Gastrocnemius medialis (tissue), 4 donors: Measurements from ENCODE around the gene RBBP6. TPM values are rescaled to one million over a fixed set of nuclear protein-coding genes. Genes with fewer than 3 reads are reported as not detected.
"Not testable (repeated sequence)": the region's sequence is repeated elsewhere in the genome, so short reads cannot be mapped to it uniquely, and the experiment has no call there.

Experiments used
- ATAC-seq, 2 donors: fragments of 150-250 bp; one replicate each; pipeline ENCODE4 v1.9.1; 2016
- DNase-seq, 2 donors: peaks; one replicate each; pipeline ENCODE4 v3.0.0-alpha.2; 2019
- H3K27ac ChIP-seq, 4 donors: fragments of 200-600 bp; sonication (generic); 1 replicate in 1 of 4; 2 replicates in 3 of 4; pipeline ENCODE4 v1.5.1; 2016 to 2018; ENCODE audit warnings: mild to moderate bottlenecking in 2 of 4, moderate library complexity in 1 of 4
- H3K27me3 ChIP-seq, 3 donors: fragments of 200-600 bp; sonication (generic) in 2 of 3; 1 replicate in 1 of 3; 2 replicates in 2 of 3; pipeline versions ENCODE4 v1.5.1 to v1.6.0; 2016 to 2019; ENCODE audit warnings: mild to moderate bottlenecking in 1 of 3, moderate library complexity in 1 of 3
- H3K36me3 ChIP-seq, 2 donors: fragments of 200-600 bp; sonication (generic) in 1 of 2; one replicate each; pipeline ENCODE4 v1.5.1; 2017 to 2018
- H3K4me1 ChIP-seq, 2 donors: fragments of 200-600 bp; sonication (generic) in 1 of 2; one replicate each; pipeline ENCODE4 v1.5.1; 2016 to 2017; ENCODE audit warnings: mild to moderate bottlenecking in 2 of 2
- H3K4me3 ChIP-seq, 4 donors: fragments of 200-600 bp; sonication (generic) in 3 of 4; 1 replicate in 1 of 4; 2 replicates in 3 of 4; pipeline ENCODE4 v1.5.1; 2016 to 2019; ENCODE audit warnings: mild to moderate bottlenecking in 2 of 4
- H3K9me3 ChIP-seq, 3 donors: fragments of 200-600 bp; sonication (generic) in 2 of 3; 1 replicate in 1 of 3; 2 replicates in 2 of 3; pipeline ENCODE4 v1.5.1; 2016 to 2019
- CTCF ChIP-seq, 5 experiments: fragments of 450-650 bp in 3 of 5; fragments of 200-600 bp in 2 of 5; sonication (generic) in 2 of 5; IDR thresholded peaks in 4 of 5; conservative IDR thresholded peaks in 1 of 5; 1 replicate in 4 of 5; 2 replicates in 1 of 5; pipeline ENCODE4 v1.5.1; 2016 to 2019; ENCODE audit warnings: antibody characterized with exemption in 5 of 5, mild to moderate bottlenecking in 3 of 5, moderate library complexity in 3 of 5
- POLR2A ChIP-seq, 2 donors: fragments of 450-650 bp; IDR thresholded peaks; one replicate each; pipeline ENCODE4 v1.6.1; 2017; ENCODE audit warnings: antibody characterized with exemption in 2 of 2, mild to moderate bottlenecking in 2 of 2, moderate library complexity in 2 of 2
- in situ Hi-C, 4 donors: fragments of 200-750 bp; cut with MboI; loops; one replicate each; pipeline versions ENCODE4 v1.15.0 to v1.8.0; 2017; ENCODE audit warnings: low sequenced_read_pairs in 4 of 4
- intact Hi-C: fragments of 100-400 bp; cut with DNase I; formaldehyde crosslinking; loops from one replicate; pipeline ENCODE4 v1.15.1; 2023; ENCODE audit warnings: low total_unique reads
- total RNA-seq, 4 donors: library from RNA; depleted of rRNA; stranded (reverse); fragments of >200 nt; gene quantifications; one replicate each; pipeline versions ENCODE4 v1.1.0 to v1.2.3, GENCODE V29; 2016

The RBBP6 gene
- total RNA-seq, 4 donors from 2014 or later: 33.3 to 57.1 (median 47.8) TPM

GRCh38 chr16:24571096-24571495 is 31.7 kb downstream of the RBBP6 start:
- Histone ChIP-seq H3K27ac (no peak overlapping the region), H3K4me1 (no peaks in the 10 kb centered on the region), H3K27me3 (no peaks in the 10 kb centered on the region), H3K4me3 (no peak overlapping the region), H3K36me3 (peaks cover 17 to 62% of the 10 kb centered on the region in 2 donors), H3K9me3 (no peaks in the 10 kb centered on the region)
- DNase-seq (no peak), ATAC-seq (no peak)
- in situ Hi-C loops: loop anchor here in 3 of 4 donors (25.0 kb wide), 3 partner anchors 241 to 391 kb away; no protein-coding TSS in a partner anchor
- intact Hi-C loops: no loop called here
- no peak for TF ChIP-seq CTCF (IDR thresholded peaks at IDR 0.05 in 4 of 5, conservative IDR thresholded peaks at IDR 0.05 in 1 of 5)
- TF ChIP-seq POLR2A (IDR thresholded peaks at IDR 0.05): no peak

- Histone ChIP-seq H3K27ac (no peak overlapping the region), H3K4me3 (no peak overlapping the region), H3K36me3 (peaks cover 15 to 52% of the 10 kb centered on the region in 2 donors), H3K9me3 (no peaks in the 10 kb centered on the region), H3K4me1 (no peaks in the 10 kb centered on the region), H3K27me3 (no peaks in the 10 kb centered on the region)
- DNase-seq: no peak
- TF ChIP-seq CTCF (IDR thresholded peaks at IDR 0.05 in 4 of 5, conservative IDR thresholded peaks at IDR 0.05 in 1 of 5) (no peak), POLR2A (IDR thresholded peaks at IDR 0.05) (no peak)
- ATAC-seq: no peak
- in situ Hi-C loops (loop anchor here in 3 of 4 donors (25.0 kb wide), 3 partner anchors 240 to 390 kb away; no protein-coding TSS in a partner anchor), intact Hi-C loops (no loop called here)
These were observed 32.7 kb downstream of the RBBP6 start for GRCh38 chr16:24572069-24572468.

GRCh38 chr16:24573141-24573540 is 33.8 kb downstream of the RBBP6 start:
- intact Hi-C loops (no loop called here), in situ Hi-C loops (loop anchor here in 3 of 4 donors (25.0 kb wide), 3 partner anchors 239 to 389 kb away; no protein-coding TSS in a partner anchor)
- no peak for ATAC-seq
- Histone ChIP-seq H3K36me3 (peaks cover 14 to 41% of the 10 kb centered on the region in 2 donors), H3K4me1 (no peaks in the 10 kb centered on the region), H3K27me3 (no peaks in the 10 kb centered on the region), H3K9me3 (no peaks in the 10 kb centered on the region), H3K27ac (no peak overlapping the region), H3K4me3 (no peak overlapping the region)
- no peak for TF ChIP-seq CTCF (IDR thresholded peaks at IDR 0.05 in 4 of 5, conservative IDR thresholded peaks at IDR 0.05 in 1 of 5)
- TF ChIP-seq POLR2A (IDR thresholded peaks at IDR 0.05): no peak
- no peak for DNase-seq

- intact Hi-C loops, H3K27ac ChIP-seq, ATAC-seq, DNase-seq, H3K27me3 ChIP-seq, H3K4me1 ChIP-seq, H3K4me3 ChIP-seq, H3K9me3 ChIP-seq: not testable (repeated sequence)
- in situ Hi-C loops: loop anchor here in 3 of 4 donors (25.0 kb wide), 3 partner anchors 238 to 388 kb away; no protein-coding TSS in a partner anchor
- H3K36me3 ChIP-seq: peaks cover 9 to 25% of the 10 kb centered on the region in 2 donors
These were observed 35.4 kb downstream of the RBBP6 start for GRCh38 chr16:24574515-24575485.

GRCh38 chr16:24575791-24576190 is 36.4 kb downstream of the RBBP6 start:
- ATAC-seq, in situ Hi-C loops, H3K9me3 ChIP-seq: not testable (repeated sequence)

More at GRCh38 chr16:24575791-24576190, 36.4 kb downstream of the RBBP6 start:
- H3K4me3 ChIP-seq, H3K27ac ChIP-seq, H3K27me3 ChIP-seq, H3K4me1 ChIP-seq, DNase-seq, intact Hi-C loops: not testable (repeated sequence)
- peaks cover 5 to 16% of the 10 kb centered on the region in 2 donors for H3K36me3 ChIP-seq
